Bone marrow (tissue), 2 donors: ENCODE results near the gene PRDM1.
A peak's percentile ranks its signal among the peaks of the same experiment; 100 is the strongest.

Experiments used
- DNase-seq, 2 donors: peaks; one replicate each; lab custom pipeline; 2025; lab: John Stamatoyannopoulos, UW

PRDM1 gene

DNA sequence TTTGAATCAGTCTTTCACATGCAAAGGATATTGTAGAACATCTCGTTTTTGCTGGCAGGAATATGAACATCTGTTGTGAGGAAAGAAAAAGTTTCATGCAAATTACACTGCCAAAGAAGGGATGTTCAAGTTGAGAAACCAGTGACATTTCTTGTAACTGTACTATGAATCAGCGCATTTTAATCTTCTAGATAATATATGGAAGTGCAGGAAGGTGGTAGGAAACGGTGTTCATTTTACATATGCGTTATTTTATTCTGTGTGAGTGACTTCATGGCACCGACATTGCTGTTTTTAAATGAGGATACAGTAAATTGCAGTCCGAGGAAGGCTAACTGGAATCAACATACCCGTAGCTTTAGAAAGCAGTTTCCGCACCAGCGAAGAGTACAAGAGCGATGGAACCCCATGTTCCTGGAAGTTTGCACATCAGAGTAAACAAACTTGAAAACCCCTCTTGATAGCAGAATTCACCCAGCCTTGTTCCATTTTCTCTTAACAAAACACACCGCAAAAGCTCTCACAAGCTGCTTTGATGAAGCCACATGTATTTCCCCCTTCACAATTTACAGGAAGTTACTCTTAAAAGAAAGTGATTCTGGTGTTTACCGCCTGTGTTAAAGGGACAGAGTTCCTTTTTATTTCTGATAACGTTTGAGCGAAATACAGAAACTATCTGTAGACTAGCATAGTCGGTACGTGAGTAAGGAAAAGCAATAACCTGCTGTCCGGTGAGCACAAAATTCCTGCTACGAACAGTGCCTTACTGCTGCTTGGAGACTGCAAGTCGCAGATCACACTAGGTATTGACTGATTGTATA is 11.5 kb downstream of the PRDM1 start:
- peak in 1 of 2 donors; percentile 66 for DNase-seq

DNA sequence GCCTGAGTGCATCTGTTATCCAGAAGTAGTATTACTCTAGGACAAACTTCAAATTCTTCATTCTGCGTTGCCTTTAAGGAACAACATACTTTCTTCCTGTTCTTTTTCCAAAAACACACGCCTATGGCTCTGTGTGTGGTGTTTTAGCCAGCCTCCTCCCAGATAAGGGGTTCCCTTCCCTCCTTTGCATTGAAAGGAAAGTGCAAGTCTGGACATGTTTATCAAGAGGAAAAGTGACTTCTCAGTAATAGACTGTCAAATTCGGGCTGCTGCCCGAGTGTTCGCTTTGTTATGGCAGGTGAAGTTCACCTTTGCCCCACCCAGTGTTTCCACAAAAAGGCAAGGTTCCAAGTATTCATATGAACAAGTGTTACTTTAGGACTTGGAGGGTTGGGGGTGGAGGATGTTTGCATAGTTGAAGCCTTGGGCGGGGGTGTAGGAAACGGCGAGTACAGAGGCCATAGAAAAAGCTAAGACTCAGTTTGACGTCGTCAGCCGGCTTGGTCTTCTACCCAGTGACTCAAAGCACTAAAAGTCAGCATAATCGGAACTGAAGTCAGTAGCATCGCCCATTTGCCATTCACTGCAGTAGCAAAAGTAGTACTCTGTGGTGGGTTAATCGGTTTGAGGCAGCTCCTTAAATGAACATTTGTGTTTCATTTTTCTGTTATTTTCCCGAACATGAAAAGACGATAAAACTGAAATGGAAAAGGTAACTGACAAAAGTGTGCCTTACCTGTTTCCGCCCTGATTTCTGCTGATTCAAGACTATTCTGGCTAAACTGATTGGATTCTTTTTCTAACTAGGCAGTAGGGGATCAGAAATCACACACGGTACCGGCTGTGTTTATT is 12.5 kb downstream of the PRDM1 start:
- DNase-seq = no peak

DNA sequence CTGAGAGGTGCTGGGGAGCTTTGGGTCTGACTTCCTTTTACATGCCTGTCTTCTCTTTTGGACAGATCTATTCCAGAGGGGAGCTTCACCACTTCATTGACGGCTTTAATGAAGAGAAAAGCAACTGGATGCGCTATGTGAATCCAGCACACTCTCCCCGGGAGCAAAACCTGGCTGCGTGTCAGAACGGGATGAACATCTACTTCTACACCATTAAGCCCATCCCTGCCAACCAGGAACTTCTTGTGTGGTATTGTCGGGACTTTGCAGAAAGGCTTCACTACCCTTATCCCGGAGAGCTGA is 13.1 kb downstream of the PRDM1 start:
- no peak for DNase-seq

DNA sequence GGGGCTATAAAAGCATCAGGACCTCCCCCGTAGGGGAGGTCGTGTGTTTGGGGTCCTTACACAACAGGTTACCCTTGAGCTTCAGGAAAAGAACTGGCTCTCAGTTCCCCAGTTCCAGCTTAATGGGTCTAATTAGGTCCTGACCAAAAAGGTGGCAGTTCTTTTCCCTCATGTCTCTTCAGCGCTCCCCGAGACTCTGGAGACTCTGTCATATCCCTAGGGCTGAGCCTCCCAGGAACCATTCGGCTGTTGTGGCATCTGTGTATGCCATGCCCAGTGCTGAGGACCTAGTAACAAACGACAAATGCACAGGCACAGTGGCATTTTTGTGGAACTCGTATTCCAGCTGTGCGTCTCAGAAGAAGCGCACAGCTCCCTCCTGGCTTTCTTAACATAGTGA is 14.6 kb downstream of the PRDM1 start:
- no peak for DNase-seq

DNA sequence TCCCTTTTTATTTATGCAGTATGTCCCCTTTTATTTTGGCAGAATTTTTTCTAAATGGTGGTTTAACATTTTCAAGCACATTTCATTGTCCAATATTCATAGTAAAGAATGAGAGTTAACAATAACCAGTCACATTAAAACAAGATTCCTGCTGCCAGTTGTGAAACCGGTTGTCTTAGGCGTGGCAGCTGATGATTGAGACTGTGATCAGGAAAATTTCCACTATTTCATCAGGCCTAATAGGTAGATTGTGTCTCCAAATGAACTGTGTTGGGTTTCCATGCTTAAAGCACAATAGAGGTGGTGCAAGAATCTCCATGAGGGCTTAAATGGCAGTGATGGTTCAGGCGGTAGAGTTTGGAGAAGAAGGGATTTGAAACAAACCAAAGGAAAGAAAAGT is 15.3 kb downstream of the PRDM1 start:
- DNase-seq = no peak

DNA sequence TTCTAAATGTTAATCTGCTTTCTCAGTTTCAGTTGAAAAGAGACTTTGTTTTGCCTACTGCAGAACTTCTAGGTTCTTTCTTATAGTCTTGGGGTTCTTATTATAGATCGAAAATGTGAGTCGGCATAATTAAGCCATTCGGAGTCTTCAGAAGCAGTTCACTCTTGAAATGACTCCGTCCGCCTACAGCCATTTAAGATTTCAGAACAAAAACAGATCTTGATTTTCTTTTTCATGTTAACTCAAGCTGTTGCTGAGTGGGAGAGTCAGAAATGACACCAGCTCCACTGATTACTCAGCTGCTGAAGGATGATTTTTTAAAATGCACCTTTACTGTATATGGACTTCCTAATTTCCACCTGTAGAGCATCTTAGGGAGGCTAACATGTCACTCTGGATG is 15.9 kb downstream of the PRDM1 start:
- DNase-seq = no peak

DNA sequence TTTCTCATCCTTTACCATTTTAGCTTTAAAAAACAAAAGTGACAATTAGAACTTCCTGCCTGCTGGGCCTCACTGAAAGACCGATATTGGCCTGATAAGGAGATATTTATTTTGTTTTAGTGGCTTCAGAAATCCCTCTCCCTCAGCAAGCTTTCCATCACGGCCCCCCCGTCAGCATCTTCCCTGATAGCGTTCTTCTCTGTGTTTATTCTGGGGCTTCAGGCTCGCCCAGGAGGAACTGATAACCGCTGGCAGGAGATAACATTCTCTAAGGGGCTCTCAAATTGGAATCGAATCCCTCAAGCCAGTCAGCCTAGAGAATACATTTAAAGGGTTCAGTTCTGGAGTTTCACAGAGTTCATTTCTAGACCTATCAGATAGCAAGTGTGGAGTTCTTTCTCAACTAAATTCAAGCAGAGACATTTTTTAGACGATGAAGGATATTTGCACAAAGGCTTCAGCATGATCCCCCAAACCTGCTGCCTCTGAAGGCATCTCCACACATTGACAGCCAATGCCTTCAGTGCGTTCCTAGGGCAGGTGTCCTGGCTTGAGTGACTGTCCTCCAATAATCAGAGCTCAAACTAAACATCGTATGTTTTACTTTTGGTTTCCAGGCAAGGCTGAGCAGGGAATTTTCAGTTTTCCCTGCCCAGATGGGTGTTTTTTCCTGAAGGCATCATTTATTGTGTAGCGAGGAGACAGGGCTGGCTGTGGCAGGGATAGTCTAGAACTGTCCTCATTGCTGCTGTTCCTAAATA is 17.0 kb downstream of the PRDM1 start:
- DNase-seq = no peak

DNA sequence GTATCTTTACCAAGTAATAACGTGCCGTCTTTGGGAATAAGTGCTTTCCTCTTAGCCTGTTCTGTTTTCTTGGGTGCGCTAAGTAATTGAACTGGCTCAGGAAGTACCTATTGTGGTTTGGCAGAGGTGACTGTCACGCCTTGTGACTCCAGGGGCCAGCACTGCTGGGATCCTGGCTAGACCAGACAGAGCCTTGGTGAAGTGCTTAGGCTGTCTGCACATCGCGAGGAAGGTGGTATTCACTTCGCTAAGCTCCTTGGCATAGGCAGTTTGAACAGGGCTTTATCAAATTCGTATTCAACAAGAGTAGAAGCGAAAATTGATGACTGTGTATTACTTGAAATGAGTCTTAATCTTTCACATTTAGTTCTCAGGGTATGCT is 17.6 kb downstream of the PRDM1 start:
- DNase-seq = no peak

DNA sequence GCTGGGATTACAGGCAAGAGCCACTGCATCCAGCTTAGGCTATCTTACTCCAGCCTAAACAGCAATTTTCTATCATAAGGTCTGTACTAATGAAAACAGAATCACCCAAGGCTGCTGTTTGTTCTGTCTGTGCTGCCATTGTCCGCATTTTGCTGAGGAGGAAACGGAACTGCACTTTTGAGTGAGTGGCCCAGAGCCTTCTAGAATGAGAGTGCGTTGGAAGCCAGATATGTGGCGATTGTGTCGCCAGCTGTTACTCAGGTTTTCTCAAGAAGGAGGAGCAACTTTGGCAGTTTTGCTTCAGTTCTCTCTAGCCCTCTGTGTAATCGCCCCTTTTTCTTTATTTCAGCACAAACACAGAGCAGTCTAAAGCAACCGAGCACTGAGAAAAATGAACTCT is 18.3 kb downstream of the PRDM1 start:
- DNase-seq = no peak

DNA sequence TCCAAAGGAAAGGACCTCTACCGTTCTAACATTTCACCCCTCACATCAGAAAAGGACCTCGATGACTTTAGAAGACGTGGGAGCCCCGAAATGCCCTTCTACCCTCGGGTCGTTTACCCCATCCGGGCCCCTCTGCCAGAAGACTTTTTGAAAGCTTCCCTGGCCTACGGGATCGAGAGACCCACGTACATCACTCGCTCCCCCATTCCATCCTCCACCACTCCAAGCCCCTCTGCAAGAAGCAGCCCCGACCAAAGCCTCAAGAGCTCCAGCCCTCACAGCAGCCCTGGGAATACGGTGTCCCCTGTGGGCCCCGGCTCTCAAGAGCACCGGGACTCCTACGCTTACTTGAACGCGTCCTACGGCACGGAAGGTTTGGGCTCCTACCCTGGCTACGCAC is 18.8 kb downstream of the PRDM1 start:
- DNase-seq = no peak

DNA sequence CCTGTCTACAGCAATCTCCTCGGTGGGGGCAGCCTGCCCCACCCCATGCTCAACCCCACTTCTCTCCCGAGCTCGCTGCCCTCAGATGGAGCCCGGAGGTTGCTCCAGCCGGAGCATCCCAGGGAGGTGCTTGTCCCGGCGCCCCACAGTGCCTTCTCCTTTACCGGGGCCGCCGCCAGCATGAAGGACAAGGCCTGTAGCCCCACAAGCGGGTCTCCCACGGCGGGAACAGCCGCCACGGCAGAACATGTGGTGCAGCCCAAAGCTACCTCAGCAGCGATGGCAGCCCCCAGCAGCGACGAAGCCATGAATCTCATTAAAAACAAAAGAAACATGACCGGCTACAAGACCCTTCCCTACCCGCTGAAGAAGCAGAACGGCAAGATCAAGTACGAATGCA is 19.4 kb downstream of the PRDM1 start:
- DNase-seq = no peak

DNA sequence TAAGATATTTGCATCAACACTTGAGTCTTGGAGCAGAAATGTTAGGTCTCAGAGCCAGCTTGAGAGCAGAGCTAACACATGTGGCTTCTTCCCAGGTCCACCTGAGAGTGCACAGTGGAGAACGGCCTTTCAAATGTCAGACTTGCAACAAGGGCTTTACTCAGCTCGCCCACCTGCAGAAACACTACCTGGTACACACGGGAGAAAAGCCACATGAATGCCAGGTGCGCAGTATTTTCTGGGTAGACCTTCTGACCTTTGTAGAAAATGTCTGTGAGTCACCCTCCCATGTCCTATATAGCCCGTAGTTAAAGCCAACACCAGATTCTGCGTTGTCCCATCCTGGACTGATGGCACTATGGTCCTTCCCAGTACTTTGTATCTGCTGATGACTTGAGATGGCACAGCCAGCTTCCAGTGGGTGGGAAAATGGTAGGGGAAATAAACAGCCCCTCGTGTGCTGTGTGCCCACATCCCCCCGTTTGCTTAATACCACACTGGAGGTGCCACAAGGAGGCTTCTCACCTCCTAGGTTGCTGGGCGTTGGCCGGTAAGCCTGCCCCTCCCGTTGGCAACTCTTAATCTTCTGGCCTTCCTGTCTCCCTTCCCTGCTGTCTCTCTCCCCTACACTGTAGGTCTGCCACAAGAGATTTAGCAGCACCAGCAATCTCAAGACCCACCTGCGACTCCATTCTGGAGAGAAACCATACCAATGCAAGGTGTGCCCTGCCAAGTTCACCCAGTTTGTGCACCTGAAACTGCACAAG is 20.3 kb downstream of the PRDM1 start:
- DNase-seq = no peak

DNA sequence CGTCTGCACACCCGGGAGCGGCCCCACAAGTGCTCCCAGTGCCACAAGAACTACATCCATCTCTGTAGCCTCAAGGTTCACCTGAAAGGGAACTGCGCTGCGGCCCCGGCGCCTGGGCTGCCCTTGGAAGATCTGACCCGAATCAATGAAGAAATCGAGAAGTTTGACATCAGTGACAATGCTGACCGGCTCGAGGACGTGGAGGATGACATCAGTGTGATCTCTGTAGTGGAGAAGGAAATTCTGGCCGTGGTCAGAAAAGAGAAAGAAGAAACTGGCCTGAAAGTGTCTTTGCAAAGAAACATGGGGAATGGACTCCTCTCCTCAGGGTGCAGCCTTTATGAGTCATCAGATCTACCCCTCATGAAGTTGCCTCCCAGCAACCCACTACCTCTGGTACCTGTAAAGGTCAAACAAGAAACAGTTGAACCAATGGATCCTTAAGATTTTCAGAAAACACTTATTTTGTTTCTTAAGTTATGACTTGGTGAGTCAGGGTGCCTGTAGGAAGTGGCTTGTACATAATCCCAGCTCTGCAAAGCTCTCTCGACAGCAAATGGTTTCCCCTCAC is 21.0 kb downstream of the PRDM1 start:
- DNase-seq = no peak

DNA sequence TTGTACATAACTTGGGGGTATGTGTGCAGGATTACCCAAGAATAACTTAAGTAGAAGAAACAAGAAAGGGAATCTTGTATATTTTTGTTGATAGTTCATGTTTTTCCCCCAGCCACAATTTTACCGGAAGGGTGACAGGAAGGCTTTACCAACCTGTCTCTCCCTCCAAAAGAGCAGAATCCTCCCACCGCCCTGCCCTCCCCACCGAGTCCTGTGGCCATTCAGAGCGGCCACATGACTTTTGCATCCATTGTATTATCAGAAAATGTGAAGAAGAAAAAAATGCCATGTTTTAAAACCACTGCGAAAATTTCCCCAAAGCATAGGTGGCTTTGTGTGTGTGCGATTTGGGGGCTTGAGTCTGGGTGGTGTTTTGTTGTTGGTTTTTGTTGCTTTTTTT is 22.0 kb downstream of the PRDM1 start:
- DNase-seq = no peak

DNA sequence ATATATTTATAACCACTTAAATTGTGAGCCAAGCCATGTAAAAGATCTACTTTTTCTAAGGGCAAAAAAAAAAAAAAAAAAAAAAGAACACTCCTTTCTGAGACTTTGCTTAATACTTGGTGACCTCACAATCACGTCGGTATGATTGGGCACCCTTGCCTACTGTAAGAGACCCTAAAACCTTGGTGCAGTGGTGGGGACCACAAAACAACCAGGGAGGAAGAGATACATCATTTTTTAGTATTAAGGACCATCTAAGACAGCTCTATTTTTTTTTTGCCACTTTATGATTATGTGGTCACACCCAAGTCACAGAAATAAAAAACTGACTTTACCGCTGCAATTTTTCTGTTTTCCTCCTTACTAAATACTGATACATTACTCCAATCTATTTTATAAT is 22.9 kb downstream of the PRDM1 start:
- no peak for DNase-seq

DNA sequence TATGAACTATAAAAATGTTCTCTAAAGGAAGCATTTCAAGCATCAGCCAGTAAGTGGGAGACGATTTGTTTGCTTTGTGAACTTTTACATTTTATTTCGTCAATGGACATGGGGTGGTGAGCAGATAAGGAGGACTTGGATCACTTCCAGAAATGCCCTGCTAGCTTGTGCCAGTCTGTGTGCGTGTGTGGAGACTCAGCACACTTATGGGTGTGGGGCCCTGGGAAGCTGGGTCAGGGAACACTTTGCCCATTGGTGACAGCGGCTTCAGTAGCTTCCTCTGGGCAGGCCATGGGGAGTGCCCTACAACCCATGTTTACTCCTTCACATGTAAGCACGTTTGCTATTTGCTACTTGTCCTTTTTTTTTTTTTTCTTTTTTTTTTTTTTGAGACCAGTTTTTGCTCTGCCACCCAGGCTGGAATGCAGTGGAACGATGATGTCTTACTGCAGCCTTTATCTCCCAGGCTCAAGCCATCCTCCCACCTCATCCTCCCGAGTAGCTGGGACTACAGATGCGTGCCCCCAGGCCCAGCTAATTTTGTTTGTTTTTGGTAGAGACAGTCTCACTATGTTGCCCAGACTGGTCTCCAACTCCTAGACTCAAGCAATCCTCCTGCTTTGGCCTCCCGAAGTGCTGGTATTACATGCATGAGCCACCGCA is 24.2 kb downstream of the PRDM1 start:
- DNase-seq = no peak

DNA sequence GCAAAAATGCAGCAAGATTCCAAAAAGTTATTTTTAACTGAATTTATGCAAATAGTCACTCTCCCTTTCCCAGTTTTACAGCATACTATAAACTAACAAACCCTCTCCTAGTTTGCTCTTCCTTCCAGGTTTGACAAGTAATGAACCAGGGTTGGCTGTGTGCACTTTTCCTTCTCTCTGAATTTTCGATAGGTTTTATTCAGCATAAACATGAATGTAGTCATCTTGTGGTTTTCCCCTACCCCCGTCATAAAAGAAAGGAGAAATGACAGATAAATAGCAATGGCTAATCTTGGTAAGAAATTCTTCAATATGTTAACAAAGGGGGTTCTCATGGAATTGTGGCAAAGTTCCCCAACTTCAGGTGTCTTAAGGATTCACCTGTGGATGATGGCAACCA is 26.3 kb downstream of the PRDM1 start:
- DNase-seq = no peak

DNA sequence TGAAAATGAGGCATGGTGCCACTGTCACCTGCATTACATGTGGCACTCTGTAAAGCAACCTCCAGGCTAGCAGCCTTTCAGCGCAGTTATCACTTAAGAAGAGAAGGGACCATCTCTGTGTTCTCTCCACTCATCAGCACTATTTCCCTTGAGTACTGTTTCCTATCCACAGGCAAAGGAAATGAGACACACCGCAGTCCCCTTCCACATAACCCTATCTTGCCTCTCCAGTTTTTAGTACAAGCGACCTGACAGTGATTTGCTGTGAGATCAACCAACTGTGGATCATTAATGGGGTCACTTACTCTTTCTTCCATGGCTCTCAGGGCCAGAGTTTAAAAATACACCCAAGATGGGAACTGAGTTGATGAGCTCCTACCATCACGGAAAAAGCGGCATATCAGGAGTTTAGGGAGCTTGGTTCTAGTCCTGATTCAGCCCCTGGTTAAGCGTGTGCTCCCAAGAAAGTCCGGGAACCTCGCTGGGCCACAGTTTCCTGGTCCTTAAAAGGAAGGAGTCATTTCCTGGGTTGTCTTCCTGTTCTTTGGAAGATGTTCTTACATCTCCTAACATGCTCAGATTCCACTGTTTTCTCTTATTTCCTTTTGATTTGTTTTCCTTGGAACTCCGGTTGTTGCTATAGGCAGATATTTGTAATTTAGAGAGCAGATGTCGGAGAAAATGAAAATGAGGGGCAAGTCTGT is 27.3 kb downstream of the PRDM1 start:
- DNase-seq = no peak

DNA sequence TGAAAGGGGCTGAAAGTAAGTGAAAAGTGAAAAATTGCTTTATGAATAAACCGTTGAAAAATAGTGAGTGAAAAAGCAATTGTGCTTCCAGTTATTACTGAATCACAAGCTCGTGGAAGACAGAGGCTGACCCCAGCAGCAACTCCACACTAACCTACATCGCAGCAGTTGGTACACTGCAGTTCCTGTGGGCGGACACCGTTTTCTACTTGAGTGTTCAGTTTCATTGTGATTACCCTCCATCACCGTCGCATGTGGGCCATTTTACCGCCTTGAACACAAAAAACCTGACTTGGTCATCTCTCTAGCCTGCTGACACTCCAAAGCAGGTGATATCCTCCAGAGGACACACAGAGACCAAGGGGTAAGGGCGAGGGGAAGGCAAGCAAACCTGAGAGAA is 28.4 kb downstream of the PRDM1 start:
- DNase-seq = no peak

DNA sequence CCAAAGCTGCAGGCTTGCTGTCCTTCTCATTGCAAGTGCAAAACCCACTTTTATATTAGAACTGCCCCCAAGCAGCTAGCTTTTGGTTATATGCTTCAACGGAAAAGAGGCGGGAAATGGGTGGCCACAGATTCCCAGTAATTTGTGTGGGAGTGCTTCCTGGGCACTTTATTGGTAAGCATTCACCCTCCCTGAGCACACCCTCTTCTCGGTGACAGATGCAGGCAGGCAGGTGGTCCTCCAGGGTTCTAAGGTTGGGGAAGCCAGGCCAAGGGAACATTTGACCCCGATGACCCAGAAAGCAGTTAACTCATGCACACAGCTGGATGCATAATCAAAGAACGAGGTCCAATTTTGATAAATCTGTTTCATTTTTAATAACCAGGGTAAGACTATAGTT is 29.1 kb downstream of the PRDM1 start:
- DNase-seq = no peak
